ENCODE data around the gene MZT2A.
A peak's percentile ranks its signal among the peaks of the same experiment; 100 is the strongest.
"Not testable (repeated sequence)": the region's sequence is repeated elsewhere in the genome, so short reads cannot be mapped to it uniquely, and the experiment has no call there.

The MZT2A gene

DNA sequence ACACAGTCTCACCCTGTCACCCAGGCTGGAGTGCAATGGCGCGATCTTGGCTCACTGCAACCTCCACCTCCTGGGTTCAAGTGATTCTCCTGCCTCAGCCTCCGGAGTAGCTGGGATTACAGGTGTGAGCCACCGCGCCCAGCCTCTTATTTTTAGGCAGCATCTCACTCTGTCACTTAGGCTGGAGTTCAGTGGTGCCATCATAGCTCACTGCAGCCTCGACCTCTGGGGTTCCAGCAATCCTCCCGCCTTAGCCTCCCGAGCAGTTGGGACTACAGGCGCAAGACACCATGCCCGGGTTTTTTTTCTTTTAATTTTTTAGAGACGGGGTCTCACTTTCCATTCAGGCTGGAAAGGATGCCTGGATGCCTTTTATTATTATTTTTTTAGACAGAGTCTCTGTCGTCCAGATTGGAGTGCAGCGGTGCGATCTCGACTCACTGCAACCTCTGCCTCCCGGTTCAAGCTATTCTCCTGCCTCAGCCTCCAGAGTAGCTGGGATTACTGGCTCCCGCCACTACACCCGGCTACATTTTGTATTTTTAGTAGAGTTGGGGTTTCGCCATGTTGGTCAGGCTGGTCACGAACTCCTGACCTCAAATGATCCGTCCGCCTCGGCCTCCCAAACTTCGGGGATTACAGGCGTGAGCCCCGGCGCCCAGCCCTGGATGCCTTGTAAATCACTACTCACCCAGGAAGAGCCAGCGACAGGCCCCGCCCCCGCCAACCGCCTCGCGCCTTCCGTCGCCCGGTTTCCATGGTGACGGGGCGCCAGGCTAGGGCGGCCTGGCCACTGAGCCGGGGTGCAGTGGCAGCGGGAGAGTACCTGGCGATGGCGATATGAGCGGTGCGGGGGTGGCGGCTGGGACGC, 35.2 kb upstream of the MZT2A start, which contains the start of gene CCDC74A:
Gene CCDC74A (plus strand): TSS at position 758 of the 871 bp plus-strand sequence. CDS start 83 bp downstream, at position 841.
- H3K36me3 ChIP-seq (ENCODE audit: control insufficient read depth in 4 of 4, insufficient read depth in 4 of 4, low read length in 3 of 4); H3K27ac ChIP-seq (ENCODE audit: insufficient read depth in 1 of 2, low read depth in 1 of 2, low read length in 2 of 2, poor library complexity in 1 of 2, severe bottlenecking in 2 of 2); CTCF ChIA-PET; H3K9me3 ChIP-seq (ENCODE audit: control extremely low read depth in 1 of 5, control insufficient read depth in 4 of 5, insufficient read depth in 2 of 5, low read depth in 1 of 5, low read length in 4 of 5); H3K4me1 ChIP-seq (ENCODE audit: control extremely low read depth in 1 of 4, control insufficient read depth in 4 of 4, insufficient read depth in 4 of 4, low read length in 3 of 4); POLR2A ChIA-PET: not testable (repeated sequence)
- Histone ChIP-seq H3K4me3 (ENCODE audit: control insufficient read depth in 1 of 7, extremely low read depth in 1 of 7, insufficient read depth in 4 of 7, low read depth in 2 of 7, low read length in 6 of 7) (peak within 1 kb of the TSS in 4 of 7 experiments; percentile 25 to 67 (median 44)), H3K27me3 (replicated peaks in 2 of 5; ENCODE audit: control insufficient read depth in 4 of 5, insufficient read depth in 5 of 5, low read length in 4 of 5) (peaks cover 0 to 26% (median 3%) of the 10 kb centered on the region in 5 experiments)
- WGBS (ENCODE audit: insufficient coverage) = 56% methylated on average over 20 of the region's 47 CpGs
- DNase-seq = peak in 2 of 3 donors; percentile 18 to 31

DNA sequence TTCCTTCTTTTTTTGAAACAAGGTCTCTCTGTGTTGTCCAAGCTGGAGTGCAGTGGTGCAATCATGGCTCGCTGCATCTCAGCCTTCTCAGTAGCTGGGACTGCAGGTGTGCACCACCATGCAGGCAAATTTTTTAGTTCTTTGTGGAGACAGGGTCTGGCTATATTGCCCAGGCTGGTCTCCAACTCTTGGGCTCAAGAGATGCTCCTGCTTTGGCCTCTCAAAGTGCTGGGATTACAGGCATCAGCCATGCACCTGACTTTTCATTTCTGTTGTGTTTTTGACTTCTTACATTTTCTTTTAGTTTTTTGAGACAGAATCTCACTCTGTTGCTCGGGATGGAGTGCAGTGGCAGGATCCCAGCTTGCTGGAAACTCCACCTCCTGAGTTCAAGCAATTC, 33.1 kb upstream of the MZT2A start:
- H3K27me3 ChIP-seq (replicated peaks in 2 of 5; ENCODE audit: control insufficient read depth in 4 of 5, insufficient read depth in 5 of 5, low read length in 4 of 5) = peaks cover 0 to 26% (median 3%) of the 10 kb centered on the region in 5 experiments
- H3K27ac ChIP-seq (ENCODE audit: insufficient read depth in 1 of 2, low read depth in 1 of 2, low read length in 2 of 2, poor library complexity in 1 of 2, severe bottlenecking in 2 of 2); CTCF ChIA-PET; H3K4me3 ChIP-seq (ENCODE audit: control insufficient read depth in 1 of 7, extremely low read depth in 1 of 7, insufficient read depth in 4 of 7, low read depth in 2 of 7, low read length in 6 of 7); H3K4me1 ChIP-seq (ENCODE audit: control extremely low read depth in 1 of 4, control insufficient read depth in 4 of 4, insufficient read depth in 4 of 4, low read length in 3 of 4); H3K9me3 ChIP-seq (ENCODE audit: control extremely low read depth in 1 of 5, control insufficient read depth in 4 of 5, insufficient read depth in 2 of 5, low read depth in 1 of 5, low read length in 4 of 5); POLR2A ChIA-PET; DNase-seq; H3K36me3 ChIP-seq (ENCODE audit: control insufficient read depth in 4 of 4, insufficient read depth in 4 of 4, low read length in 3 of 4): not testable (repeated sequence)
- 90% methylated on average over 2 of the region's 2 CpGs for WGBS (ENCODE audit: insufficient coverage)

DNA sequence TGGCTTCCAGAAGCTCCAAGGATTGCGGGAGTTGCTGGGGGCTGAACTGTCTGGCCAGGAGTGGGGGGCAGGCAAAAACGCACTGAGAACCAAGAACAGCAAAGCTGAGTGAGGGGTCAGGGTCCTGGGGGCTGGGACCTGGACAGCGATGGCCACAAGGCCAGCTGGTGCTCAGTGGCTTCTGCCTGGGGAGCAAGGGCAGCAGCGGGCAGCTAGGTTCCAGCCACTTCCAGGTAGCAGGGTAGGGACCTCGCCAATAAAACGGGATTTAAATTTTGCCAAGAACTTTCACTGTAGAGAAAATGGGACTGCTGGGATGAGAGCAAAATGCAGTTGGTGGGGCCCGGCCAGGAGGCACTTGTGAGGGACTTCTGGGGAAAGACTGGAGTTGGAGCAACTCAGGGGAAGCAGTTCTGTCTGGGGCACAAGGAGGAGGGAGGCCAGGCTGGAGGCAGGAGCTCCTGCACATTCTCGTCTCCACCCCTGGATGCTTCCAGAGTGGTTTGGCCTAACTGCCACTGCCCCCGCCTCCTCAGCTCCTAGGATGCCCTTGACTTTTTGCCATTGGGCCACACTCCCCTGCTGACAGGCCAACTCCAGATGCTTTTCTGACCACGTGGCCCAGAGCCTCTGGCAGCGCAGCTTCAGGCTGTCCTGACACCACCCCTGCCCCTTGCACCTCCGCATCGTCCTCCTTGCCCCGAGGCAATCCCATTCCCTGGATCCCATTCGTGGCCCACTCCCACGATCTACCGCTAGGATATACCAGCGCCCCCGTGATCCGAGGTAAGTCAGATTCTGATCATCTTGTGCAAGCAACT, 30.0 kb upstream of the MZT2A start:
- H3K36me3 ChIP-seq (ENCODE audit: control insufficient read depth in 4 of 4, insufficient read depth in 4 of 4, low read length in 3 of 4) = peaks cover 0 to 27% (median 13%) of the 10 kb centered on the region in 4 experiments
- H3K27ac ChIP-seq (ENCODE audit: insufficient read depth in 1 of 2, low read depth in 1 of 2, low read length in 2 of 2, poor library complexity in 1 of 2, severe bottlenecking in 2 of 2) = no peak overlapping the region
- no peak for DNase-seq
- H3K9me3 ChIP-seq (ENCODE audit: control extremely low read depth in 1 of 5, control insufficient read depth in 4 of 5, insufficient read depth in 2 of 5, low read depth in 1 of 5, low read length in 4 of 5) = no peaks in the 10 kb centered on the region
- no peaks in the 10 kb centered on the region for H3K4me1 ChIP-seq (ENCODE audit: control extremely low read depth in 1 of 4, control insufficient read depth in 4 of 4, insufficient read depth in 4 of 4, low read length in 3 of 4)
- peaks cover 0 to 6% (median 0%) of the 10 kb centered on the region in 5 experiments for H3K27me3 ChIP-seq (replicated peaks in 2 of 5; ENCODE audit: control insufficient read depth in 4 of 5, insufficient read depth in 5 of 5, low read length in 4 of 5)
- POLR2A ChIA-PET = no interaction called here
- CTCF ChIA-PET = no interaction called here
- H3K4me3 ChIP-seq (ENCODE audit: control insufficient read depth in 1 of 7, extremely low read depth in 1 of 7, insufficient read depth in 4 of 7, low read depth in 2 of 7, low read length in 6 of 7) = no peak overlapping the region
- WGBS (ENCODE audit: insufficient coverage) = 97% methylated on average over 13 of the region's 20 CpGs

DNA sequence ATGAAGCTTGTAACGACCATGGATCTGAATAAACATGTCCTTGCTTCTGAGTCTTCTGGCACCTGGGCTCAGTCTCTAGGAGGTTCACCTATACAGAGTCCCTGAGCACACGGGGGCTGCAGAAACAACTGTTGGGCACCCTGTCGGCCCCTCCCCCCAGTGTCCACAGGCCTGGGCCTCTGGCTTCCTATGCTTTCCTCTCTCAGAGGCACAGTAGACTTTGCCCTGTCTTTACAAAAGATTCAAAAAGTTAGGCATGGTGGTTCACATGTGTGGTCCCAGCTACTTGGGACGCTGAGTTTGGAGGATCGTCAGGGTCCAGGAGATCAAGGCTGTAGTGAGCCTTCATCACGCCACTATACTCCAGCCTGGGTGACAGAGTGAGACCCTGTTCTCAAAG, 29.3 kb upstream of the MZT2A start:
- POLR2A ChIA-PET, CTCF ChIA-PET: not testable (repeated sequence)

DNA sequence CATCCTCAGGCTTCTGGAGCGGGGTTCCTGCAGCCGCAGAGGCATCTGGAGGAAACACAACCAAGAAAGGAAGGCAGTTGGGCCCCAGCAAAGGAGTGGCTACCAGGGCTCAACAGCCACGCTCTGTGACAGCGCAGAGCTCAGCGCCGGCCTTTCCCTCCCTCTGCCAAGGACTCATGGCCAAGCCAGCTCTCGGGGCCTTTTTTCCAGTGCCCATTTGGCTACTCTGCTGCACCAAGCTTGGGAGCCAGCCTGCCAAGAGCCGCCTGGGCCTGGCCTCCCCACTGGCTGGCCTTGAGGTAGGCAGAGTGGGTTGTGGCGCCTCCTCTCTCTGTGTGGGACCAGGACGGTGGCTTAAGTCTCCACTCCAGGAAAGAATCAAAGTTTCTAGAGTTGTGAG, 28.3 kb upstream of the MZT2A start:
- ChIA-PET POLR2A (no interaction called here), CTCF (no interaction called here)
- Histone ChIP-seq H3K4me3 (ENCODE audit: control insufficient read depth in 1 of 7, extremely low read depth in 1 of 7, insufficient read depth in 4 of 7, low read depth in 2 of 7, low read length in 6 of 7) (no peak overlapping the region), H3K27me3 (replicated peaks in 2 of 5; ENCODE audit: control insufficient read depth in 4 of 5, insufficient read depth in 5 of 5, low read length in 4 of 5) (peaks cover 0 to 4% (median 0%) of the 10 kb centered on the region in 5 experiments), H3K9me3 (ENCODE audit: control extremely low read depth in 1 of 5, control insufficient read depth in 4 of 5, insufficient read depth in 2 of 5, low read depth in 1 of 5, low read length in 4 of 5) (no peaks in the 10 kb centered on the region), H3K4me1 (ENCODE audit: control extremely low read depth in 1 of 4, control insufficient read depth in 4 of 4, insufficient read depth in 4 of 4, low read length in 3 of 4) (no peaks in the 10 kb centered on the region), H3K36me3 (ENCODE audit: control insufficient read depth in 4 of 4, insufficient read depth in 4 of 4, low read length in 3 of 4) (peaks cover 0 to 34% (median 14%) of the 10 kb centered on the region in 4 experiments), H3K27ac (ENCODE audit: insufficient read depth in 1 of 2, low read depth in 1 of 2, low read length in 2 of 2, poor library complexity in 1 of 2, severe bottlenecking in 2 of 2) (no peak overlapping the region)
- 92% methylated on average over 10 of the region's 10 CpGs for WGBS (ENCODE audit: insufficient coverage)
- no peak for DNase-seq

More for the DNA sequence above, 29.3 kb upstream of the MZT2A start:
- H3K36me3 ChIP-seq (ENCODE audit: control insufficient read depth in 4 of 4, insufficient read depth in 4 of 4, low read length in 3 of 4) = peaks cover 0 to 30% (median 13%) of the 10 kb centered on the region in 4 experiments
- not testable (repeated sequence) for H3K27ac ChIP-seq (ENCODE audit: insufficient read depth in 1 of 2, low read depth in 1 of 2, low read length in 2 of 2, poor library complexity in 1 of 2, severe bottlenecking in 2 of 2); H3K9me3 ChIP-seq (ENCODE audit: control extremely low read depth in 1 of 5, control insufficient read depth in 4 of 5, insufficient read depth in 2 of 5, low read depth in 1 of 5, low read length in 4 of 5); H3K4me1 ChIP-seq (ENCODE audit: control extremely low read depth in 1 of 4, control insufficient read depth in 4 of 4, insufficient read depth in 4 of 4, low read length in 3 of 4); H3K27me3 ChIP-seq (replicated peaks in 2 of 5; ENCODE audit: control insufficient read depth in 4 of 5, insufficient read depth in 5 of 5, low read length in 4 of 5); DNase-seq; H3K4me3 ChIP-seq (ENCODE audit: control insufficient read depth in 1 of 7, extremely low read depth in 1 of 7, insufficient read depth in 4 of 7, low read depth in 2 of 7, low read length in 6 of 7)
- 93% methylated on average over 5 of the region's 6 CpGs for WGBS (ENCODE audit: insufficient coverage)

DNA sequence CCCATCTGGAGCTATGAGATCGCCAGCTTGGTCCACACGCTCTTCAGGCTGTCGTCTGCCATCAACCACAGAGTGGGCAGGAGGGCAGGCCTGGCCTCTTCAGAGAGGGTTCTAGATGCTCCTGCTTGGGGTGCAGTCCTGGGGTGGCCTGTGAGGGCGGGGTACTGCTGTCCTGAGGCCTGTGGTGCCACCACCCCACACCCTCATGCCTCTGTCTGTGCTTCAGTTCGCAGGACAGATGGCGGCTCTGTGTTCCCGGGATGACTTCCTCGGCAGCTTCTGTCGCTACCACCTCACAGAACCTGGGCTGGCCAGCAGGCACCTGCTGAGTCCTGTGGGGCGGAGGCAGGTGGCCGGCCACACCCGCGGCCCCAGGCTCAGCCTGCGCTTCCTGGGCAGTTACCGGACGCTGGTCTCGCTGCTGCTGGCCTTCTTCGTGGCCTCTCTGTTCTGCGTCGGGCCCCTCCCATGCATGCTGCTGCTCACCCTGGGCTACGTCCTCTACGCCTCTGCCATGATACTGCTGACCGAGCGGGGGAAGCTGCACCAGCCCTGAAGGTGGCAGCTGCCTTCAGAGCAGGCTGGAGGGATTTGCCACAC, 27.8 kb upstream of the MZT2A start:
- H3K27me3 ChIP-seq (replicated peaks in 2 of 5; ENCODE audit: control insufficient read depth in 4 of 5, insufficient read depth in 5 of 5, low read length in 4 of 5); CTCF ChIA-PET; H3K27ac ChIP-seq (ENCODE audit: insufficient read depth in 1 of 2, low read depth in 1 of 2, low read length in 2 of 2, poor library complexity in 1 of 2, severe bottlenecking in 2 of 2); POLR2A ChIA-PET; H3K9me3 ChIP-seq (ENCODE audit: control extremely low read depth in 1 of 5, control insufficient read depth in 4 of 5, insufficient read depth in 2 of 5, low read depth in 1 of 5, low read length in 4 of 5); DNase-seq; H3K4me1 ChIP-seq (ENCODE audit: control extremely low read depth in 1 of 4, control insufficient read depth in 4 of 4, insufficient read depth in 4 of 4, low read length in 3 of 4); H3K4me3 ChIP-seq (ENCODE audit: control insufficient read depth in 1 of 7, extremely low read depth in 1 of 7, insufficient read depth in 4 of 7, low read depth in 2 of 7, low read length in 6 of 7): not testable (repeated sequence)
- 98% methylated on average over 5 of the region's 24 CpGs for WGBS (ENCODE audit: insufficient coverage)
- H3K36me3 ChIP-seq (ENCODE audit: control insufficient read depth in 4 of 4, insufficient read depth in 4 of 4, low read length in 3 of 4) = peaks cover 0 to 38% (median 14%) of the 10 kb centered on the region in 4 experiments

Measured in common myeloid progenitor, CD34-positive (primary cell).